Measurements from ENCODE around the gene SLC26A11.
"Not testable (repeated sequence)": the region's sequence is repeated elsewhere in the genome, so short reads cannot be mapped to it uniquely, and the experiment has no call there.

SLC26A11 gene

DNA sequence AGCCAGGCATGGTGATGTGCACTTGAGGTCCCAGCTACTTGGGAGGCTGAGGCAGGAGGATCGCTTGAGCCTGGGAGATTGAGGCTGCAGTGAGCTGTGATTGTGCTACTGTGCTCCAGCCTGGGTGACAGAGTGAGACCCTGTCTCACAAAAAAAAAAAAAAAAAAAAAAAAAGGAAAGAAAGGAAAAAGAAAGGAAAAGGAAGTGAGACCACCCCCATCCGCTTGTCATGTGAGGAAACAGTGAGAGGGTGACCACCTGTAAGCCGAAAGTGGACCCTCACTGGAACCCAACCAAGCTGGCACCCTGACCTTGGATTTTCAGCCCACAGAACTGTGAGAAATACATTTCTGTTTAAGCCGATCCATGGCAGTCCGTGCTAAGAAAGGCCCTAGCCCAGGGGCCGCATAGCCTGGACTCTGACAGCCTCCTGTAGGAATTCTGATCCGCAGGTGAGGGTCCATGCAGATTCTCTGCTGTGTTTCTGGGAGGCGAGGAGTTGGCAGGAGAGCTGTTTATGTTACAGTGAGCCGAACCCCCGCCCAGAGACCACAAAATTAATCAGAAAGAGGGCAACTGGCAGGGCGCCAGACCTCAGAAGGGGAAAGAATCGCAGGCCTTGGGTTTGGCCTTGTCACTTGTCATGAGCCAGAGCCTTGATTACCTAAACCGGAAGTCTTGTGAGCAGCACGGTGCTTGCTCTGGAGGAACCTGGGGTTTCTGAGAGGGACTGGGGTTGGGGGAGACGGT lies 1.0 kb upstream of the SLC26A11 start:
- peak; percentile 4 for DNase-seq

- no peak for DNase-seq
Observed at GRCh38 chr17:80219763-80220053, 519 bp upstream of the SLC26A11 start.

GRCh38 chr17:80220736-80221215 lies 549 bp downstream of the SLC26A11 start:
- no peak for DNase-seq

DNA sequence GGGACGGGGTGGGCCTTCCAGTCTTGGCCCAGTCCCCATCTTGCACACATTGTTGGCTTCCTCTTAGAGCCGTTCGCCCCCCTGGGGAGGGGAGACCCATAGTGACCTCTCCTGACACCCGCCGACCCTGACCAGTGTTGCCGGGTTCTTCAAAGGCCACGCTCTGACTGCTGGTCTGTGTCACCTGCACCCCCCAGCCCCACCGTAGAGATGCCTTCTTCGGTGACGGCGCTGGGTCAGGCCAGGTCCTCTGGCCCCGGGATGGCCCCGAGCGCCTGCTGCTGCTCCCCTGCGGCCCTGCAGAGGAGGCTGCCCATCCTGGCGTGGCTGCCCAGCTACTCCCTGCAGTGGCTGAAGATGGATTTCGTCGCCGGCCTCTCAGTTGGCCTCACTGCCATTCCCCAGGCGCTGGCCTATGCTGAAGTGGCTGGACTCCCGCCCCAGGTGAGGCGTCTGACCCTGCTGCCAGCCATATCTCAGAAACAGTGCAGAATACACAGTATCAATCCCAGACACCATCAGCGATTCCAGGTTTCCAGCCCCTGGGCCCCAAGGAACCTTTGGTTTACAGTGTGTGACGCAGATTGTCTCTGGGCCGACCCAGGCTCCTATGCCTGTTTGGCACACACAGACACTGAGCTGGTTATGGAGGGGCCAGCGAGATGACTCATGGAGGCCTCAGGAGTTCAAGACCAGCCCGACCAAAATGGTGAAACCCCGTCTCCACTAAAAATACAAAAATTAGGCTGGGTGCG lies 1.3 kb downstream of the SLC26A11 start:
- DNase-seq = no peak

DNA sequence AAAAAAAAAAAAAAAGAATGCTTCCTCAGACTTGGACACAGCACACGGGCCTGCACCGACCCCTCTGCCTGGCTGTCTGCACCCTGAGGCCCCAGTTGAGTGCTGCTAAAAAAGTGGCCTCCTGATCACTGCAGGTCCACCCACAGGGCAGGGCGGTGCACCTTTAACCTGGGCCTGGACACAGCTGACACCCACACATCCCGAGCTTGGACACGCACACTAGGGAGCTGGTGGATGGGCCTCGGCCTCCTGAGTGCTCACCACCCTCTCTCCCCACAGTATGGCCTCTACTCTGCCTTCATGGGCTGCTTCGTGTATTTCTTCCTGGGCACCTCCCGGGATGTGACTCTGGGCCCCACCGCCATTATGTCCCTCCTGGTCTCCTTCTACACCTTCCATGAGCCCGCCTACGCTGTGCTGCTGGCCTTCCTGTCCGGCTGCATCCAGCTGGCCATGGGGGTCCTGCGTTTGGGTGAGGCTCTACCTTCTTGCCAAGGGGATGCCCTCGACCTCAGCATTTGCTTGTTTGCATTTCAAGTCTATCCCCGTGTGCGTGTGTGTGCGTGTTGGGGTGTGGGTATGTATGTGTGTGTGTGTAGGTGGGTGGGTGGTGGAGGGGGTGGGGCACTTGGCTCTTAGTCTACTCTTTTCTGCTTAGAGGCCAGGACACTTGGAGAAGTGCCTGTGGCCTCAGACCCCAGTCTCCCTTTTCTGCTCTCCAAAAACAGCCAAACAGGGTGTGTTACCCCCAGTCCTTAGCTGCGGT lies 2.3 kb downstream of the SLC26A11 start:
- DNase-seq = no peak

DNA sequence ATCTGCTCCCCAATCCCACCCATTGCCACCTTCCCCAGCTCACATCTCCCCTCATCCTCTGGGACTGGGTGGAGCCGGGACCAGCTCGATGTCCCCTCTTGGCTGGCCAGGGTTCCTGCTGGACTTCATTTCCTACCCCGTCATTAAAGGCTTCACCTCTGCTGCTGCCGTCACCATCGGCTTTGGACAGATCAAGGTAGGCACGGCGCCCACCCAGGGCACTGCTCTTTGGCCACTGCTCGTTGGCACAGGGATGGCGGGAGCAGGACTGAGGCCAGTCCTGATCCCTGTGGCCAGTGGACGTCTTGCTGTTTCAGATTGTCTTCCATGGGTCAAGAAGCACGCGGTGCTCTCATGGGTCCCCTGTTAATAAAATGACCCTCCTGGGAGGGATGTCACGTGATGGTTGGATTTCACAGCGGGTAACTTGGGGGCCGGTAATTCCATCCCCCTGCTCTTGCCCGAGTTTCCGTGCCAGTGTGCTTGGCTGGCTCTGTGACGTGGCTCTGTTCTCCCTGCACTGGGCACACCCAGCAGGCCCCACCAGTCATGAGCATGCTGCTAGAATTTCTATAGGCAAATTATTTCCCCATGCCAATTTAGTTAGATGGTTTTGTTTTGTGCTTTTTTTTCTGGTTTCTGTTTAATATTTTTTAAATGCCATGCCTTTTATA lies 3.1 kb downstream of the SLC26A11 start:
- DNase-seq = no peak

- DNase-seq = no peak
Observed at GRCh38 chr17:80223838-80224497, 3.7 kb downstream of the SLC26A11 start.

- DNase-seq = no peak
Observed at GRCh38 chr17:80224683-80225082, 4.5 kb downstream of the SLC26A11 start.

- DNase-seq = no peak
Observed at GRCh38 chr17:80225230-80225629, 5.0 kb downstream of the SLC26A11 start.

- DNase-seq = no peak
Observed at GRCh38 chr17:80227156-80227555, 6.9 kb downstream of the SLC26A11 start.

DNA sequence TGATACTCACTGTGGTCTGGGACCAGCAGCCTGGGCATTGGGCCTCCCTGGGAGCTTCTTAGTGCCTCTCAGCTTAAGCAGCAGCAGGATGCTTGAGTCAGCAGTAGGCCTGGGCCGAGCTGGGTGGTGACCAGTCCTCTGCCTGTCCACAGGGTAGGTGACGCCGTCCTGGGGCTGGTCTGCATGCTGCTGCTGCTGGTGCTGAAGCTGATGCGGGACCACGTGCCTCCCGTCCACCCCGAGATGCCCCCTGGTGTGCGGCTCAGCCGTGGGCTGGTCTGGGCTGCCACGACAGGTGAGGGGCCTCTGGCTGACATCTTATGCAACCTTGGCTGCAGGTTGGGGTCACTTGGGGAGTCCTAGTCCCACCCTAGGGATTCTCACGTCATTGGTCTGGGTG lies 7.4 kb downstream of the SLC26A11 start:
- DNase-seq = no peak

- no peak for DNase-seq
Observed at GRCh38 chr17:80228477-80228876, 8.2 kb downstream of the SLC26A11 start.

GRCh38 chr17:80229011-80229410 lies 8.8 kb downstream of the SLC26A11 start:
- no peak for DNase-seq

DNA sequence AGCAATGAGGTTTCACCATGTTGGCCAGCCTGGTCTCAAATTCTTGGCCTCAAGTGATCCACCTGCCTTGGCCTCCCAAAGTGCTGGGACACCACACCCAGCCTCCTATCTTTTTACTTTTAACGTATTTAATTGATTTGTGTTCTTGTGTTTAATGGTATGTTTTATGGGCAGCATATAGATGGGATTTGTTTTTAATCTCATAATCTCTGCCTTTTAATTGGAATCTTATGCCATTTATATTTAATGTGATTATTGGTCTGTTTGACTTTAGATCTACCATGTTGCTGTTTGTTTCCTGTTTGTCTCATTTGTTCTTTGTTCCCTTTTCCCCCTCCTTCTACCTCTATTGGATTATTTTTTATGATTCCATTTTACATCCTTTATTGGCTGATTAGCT lies 12.2 kb downstream of the SLC26A11 start:
- DNase-seq = no peak

GRCh38 chr17:80233202-80233601 lies 13.0 kb downstream of the SLC26A11 start:
- no peak for DNase-seq

GRCh38 chr17:80236911-80237310 lies 16.7 kb downstream of the SLC26A11 start:
- DNase-seq = no peak

DNA sequence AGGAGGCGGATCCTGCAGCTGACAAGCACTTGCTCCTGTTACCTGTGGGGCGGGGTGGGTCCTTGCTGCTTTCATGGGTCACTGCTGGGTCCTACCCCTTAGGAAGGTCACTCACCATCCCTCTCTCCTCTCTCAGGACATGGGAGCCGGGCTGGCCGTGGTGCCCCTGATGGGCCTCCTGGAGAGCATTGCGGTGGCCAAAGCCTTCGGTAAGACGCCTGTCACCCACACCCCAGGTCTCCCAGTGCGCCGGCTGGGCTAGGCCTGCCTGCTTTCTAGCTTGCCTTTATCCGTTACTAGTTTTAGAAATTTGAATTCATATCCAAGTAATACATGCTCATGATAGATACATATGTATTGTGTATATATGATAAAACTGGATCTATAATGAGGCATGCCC lies 17.2 kb downstream of the SLC26A11 start:
- no peak for DNase-seq

DNA sequence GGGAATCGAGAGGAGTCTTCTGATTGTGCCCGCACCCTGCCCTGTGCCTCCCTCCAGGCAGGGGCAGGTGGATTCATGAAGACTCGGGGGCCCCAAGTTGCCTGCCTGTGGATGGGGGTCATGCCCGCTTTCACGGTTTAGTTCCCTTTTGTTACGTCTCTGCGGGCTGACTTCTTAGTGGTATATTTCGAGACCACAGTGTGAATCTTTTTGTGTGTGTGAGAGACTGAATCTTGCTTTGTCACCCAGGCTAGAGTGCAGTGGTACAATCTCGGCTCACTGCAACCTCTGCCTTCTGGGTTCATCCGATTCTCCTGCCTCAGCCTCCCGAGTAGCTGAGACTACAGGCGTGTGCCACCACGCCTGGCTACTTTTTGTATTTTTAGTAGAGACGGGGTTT lies 22.3 kb downstream of the SLC26A11 start:
- DNase-seq = no peak

DNA sequence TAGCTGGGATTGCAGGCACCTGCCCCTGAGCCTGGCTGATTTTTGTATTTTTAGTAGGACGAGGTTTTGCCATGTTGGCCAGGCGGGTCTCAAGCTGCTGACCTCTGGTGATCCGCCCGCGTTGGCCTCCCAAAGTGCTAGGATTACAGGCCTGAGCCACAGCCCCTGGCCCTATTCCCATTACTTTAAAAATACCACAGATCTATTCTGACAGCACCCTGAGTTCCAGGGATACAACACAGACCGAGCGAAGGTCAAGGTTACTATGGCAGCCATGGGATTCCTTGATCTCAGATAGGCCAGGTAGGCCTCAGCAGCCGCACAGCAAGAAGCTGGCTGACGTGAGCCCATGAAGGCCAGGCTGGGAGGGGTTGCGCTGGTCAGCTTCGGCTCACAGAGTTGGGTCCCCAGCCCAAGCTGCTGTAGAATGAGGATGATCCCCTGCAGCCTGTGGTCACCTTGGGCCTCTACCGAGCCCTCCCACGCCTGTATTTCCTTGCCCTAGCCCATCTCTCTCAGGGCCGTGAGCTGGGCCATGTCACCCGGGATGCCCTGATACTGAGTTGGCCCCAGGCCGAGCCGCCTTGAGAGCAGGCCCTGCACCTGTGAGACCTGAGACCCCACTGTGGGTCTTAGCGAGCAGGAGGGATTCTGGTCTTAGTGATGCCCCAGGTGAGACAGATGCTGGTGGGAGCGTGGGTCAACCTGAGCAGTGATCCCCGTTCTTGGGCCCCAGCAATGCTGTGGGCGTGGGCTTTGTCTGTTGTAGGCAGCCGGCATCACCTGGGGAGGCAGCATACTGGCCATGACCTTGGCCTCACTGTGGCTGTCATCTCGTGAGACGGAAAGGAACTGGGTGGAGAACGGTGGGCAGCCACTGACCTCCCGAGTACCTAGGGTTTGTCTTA lies 23.6 kb downstream of the SLC26A11 start:
- DNase-seq = no peak

DNA sequence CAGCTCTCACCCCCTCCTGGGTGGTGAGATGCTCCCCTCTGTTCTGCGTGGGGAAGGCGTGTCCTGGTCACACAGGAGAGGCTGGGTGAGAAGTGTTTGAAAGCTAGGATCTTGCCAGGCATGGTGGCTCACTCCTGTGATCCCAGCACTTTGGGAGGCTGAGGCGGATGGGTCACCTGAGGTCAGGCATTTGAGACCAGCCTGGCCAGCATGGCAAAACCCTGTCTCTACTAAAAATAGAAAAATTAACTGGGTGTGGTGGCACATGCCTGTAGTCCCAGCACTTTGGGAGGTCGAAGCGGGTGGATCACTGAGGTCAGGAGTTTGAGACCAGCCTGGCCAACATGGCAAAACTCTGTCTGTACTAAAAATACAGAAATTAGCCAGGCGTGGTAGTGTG lies 24.2 kb downstream of the SLC26A11 start:
- not testable (repeated sequence) for DNase-seq

GRCh38 chr17:80244871-80245509 lies 24.8 kb downstream of the SLC26A11 start:
- no peak for DNase-seq

Data from SHP77 treated with DMSO at 0.1 percent for 48 hours (cell line).